Fibroblast of pulmonary artery (primary cell): ENCODE data around the gene TTYH1.

Experiments used
- DNase-seq: peaks from one replicate; pipeline ENCODE4 v3.0.0-alpha.2; 2010; ENCODE audit warnings: low read depth
- H3K4me3 ChIP-seq: replicated peaks from 2 replicates; pipeline ENCODE4 v1.5.1; 2011; ENCODE audit warnings: low read depth, mild to moderate bottlenecking, control low read depth, low read length, moderate library complexity
- TF ChIP-seq, protein P1 (sequence below): IDR thresholded peaks from 2 replicates; pipeline ENCODE4 v1.5.1; 2011; ENCODE audit warnings: mild to moderate bottlenecking, control low read depth, low read length, inconsistent platforms; ENCODE audit errors: missing control alignments

The TTYH1 gene

DNA sequence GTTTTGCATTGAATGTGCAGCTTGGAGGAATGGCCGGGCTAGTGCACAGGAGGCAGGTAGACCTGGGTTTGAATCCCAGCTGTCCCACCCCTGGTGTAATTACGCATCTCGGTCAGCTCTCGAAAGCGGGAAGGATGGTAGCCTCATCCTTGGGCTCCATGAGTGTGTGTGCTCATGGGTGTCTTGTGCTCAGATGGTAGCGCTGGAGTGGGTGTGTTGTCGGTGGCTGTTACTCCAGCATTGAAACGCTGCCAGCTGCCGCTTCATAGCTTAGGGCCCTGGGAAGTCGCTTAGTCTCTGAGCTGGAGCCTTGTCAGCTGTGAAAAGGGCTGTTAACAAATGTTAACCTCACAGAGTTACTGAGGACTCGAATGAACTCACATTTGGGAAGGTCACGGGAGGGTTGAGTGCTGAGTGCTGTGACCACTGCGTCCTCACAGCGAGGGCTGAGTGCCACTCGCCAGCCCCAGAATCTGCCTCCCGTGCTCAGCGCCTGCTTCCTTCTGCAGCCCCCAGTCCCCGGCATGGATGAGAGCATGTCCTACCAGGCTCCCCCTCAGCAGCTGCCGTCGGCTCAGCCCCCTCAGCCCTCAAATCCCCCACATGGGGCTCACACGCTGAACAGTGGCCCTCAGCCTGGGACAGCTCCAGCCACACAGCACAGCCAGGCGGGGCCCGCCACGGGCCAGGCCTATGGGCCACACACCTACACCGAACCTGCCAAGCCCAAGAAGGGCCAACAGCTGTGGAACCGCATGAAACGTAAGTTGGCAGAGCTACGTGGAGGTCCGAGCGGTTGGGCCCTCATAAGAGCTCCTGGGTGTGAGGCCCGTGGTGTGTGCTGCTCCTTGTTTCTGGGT is 38.9 kb downstream of the TTYH1 start:
- no peak overlapping the region for H3K4me3 ChIP-seq
- TF ChIP-seq, protein P1, sequence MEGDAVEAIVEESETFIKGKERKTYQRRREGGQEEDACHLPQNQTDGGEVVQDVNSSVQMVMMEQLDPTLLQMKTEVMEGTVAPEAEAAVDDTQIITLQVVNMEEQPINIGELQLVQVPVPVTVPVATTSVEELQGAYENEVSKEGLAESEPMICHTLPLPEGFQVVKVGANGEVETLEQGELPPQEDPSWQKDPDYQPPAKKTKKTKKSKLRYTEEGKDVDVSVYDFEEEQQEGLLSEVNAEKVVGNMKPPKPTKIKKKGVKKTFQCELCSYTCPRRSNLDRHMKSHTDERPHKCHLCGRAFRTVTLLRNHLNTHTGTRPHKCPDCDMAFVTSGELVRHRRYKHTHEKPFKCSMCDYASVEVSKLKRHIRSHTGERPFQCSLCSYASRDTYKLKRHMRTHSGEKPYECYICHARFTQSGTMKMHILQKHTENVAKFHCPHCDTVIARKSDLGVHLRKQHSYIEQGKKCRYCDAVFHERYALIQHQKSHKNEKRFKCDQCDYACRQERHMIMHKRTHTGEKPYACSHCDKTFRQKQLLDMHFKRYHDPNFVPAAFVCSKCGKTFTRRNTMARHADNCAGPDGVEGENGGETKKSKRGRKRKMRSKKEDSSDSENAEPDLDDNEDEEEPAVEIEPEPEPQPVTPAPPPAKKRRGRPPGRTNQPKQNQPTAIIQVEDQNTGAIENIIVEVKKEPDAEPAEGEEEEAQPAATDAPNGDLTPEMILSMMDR, result no peak
- DNase-seq, result no peak

DNA sequence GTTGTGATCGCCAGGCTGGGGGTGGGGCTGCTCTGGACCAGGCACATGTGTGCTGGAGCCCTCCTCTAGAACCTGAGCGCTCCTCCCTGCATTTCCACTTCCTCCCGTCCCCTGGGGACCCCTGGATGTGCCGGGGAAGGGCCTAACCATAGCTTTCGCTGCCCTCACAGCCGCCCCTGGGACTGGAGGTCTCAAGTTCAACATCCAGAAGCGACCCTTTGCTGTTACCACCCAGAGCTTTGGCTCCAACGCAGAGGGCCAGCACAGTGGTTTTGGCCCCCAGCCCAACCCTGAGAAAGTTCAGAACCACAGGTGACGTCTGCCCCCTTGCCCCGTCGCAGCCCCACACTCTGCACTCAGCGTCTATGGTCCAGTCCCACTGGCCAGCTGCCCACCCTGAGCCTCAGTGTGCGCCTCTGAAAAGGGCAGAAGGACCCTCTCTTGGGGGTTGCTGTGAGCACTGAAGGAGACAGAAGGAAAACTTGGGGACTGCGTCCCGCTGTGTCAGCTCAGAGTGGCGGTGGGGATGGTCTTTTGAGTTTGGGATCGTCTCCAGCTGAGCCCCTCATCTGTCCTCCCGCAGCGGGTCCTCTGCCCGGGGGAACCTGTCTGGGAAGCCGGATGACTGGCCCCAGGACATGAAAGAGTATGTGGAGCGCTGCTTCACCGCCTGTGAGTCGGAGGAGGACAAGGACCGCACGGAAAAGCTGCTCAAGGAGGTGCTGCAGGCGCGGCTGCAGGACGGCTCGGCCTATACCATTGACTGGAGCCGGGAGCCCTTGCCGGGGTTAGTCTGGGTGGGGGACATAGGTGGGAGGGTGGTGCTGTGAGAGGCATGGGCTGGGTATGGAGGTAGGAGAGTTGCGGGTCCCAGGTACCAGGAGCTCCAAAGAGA is 39.8 kb downstream of the TTYH1 start:
- H3K4me3 ChIP-seq, result no peak overlapping the region
- TF ChIP-seq, protein P1, result no peak
- no peak for DNase-seq

DNA sequence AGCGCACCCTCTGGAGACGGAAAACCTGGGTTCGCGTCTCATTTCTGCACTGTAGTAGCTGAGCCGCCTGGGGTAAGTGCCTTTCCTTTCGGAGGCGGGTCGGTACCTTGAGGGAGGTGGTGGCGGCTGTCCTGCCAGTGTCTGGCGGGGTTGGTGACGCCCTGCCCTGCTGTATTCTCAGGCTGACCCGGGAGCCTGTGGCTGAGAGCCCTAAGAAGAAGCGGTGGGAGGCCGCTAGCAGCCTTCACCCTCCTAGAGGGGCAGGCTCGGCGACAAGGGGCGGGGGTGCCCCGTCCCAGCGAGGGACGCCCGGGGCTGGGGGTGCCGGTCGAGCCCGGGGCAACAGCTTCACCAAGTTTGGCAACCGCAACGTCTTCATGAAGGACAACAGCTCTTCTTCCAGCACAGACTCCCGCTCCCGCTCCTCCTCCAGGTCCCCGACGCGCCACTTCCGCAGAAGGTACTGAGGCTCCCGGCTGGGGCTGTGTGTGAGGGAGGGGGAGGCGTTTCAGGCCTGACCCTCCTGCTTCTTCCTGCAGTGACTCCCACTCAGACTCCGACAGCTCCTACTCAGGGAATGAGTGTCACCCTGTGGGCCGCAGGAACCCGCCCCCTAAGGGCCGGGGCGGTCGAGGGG is 40.6 kb downstream of the TTYH1 start:
- H3K4me3 ChIP-seq, result no peak overlapping the region
- TF ChIP-seq, protein P1, result no peak
- DNase-seq, result no peak

DNA sequence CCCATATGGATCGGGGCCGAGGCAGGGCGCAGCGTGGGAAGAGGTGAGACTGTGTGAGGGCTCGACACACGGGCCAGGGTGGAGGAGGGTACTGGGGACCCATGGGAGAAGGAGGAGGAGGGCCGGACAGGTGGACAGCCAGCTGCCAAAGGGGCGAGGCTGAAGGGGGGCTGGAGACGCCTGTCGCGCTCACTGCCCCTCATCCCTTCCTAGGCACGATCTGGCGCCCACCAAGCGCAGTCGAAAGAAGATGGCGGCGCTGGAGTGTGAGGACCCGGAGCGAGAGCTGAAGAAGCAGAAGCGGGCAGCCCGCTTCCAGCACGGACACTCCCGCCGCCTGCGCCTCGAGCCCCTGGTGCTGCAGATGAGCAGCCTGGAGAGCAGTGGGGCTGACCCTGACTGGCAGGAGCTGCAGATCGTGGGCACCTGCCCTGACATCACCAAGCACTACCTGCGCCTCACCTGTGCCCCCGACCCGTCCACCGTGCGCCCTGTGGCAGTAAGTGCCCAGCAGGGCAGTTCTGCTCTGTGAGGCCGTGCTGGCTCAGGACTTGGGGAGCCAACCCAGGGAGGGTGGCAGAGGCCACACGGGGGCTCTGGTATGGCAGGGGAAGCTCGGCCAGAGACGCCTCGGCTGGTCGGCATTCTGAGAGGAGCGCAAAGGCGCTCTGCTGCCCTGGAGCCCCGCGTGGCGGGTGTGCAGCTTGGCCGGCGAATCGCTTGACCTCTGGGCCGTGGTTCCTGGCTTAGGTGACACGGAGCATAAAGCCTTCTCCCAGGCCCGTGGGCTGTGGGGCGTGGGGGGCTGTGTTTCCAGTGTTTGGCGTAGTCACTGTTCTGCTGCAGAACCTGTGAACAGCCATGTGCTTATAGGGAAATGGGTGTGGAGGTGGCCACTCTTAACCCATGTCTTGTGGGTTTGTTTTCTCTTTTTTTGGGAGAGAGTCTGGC is 41.4 kb downstream of the TTYH1 start:
- H3K4me3 ChIP-seq, result no peak overlapping the region
- TF ChIP-seq, protein P1, result no peak
- no peak for DNase-seq

DNA sequence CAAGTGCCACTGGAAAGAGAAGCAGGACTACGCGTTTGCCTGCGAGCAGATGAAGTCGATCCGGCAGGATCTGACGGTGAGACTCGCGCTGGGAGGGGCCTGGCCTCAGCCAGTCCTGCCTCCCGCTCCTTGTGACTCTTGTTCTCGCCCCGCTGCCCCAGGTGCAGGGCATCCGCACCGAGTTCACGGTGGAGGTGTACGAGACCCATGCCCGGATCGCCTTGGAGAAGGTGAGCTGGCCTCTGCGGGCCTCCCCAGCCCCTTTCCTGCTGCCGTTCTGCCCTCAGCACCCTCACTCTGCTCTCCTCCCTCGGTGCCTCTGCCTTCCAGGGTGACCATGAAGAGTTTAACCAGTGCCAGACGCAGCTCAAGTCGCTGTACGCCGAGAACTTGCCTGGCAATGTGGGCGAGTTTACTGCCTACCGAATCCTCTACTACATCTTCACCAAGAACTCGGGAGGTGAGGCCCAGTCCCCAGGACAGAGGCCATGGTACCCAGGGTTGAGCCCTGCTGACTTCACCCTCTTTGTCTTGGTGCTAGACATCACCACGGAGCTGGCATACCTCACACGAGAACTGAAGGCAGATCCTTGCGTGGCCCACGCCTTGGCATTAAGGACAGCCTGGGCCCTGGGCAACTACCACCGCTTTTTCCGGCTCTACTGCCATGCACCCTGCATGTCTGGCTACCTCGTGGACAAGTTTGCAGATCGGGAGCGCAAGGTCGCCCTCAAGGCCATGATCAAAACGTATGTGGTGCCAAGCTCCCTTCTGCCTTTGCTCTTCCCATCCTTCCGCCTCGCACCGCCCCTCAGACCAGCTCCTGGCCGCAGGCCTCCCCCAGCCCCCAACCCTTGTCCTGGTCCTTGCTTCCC is 42.7 kb downstream of the TTYH1 start:
- TF ChIP-seq, protein P1, result no peak
- no peak for DNase-seq
- no peak overlapping the region for H3K4me3 ChIP-seq
